Liver (tissue), 9 donors: ENCODE data around the gene OTOP3. TPM values are rescaled to one million over a fixed set of nuclear protein-coding genes. Genes with fewer than 3 reads are reported as not detected.

Experiments used
- DNase-seq: peaks from one replicate; pipeline ENCODE4 v3.0.0-alpha.2; 2017; ENCODE audit warnings: low spot score
- H3K27ac ChIP-seq, 2 donors: one replicate each; pipeline ENCODE4 v1.7.0; 2013; ENCODE audit warnings: inconsistent platforms in 2 of 2, low read length in 2 of 2, control low read depth in 1 of 2, low read depth in 1 of 2, mild to moderate bottlenecking in 1 of 2
- H3K27me3 ChIP-seq, 4 donors: one replicate each; pipeline versions ENCODE4 v1.6.1 to v1.7.0; 2013; ENCODE audit warnings: low read length in 3 of 4, inconsistent platforms in 1 of 4, mild to moderate bottlenecking in 1 of 4, moderate library complexity in 1 of 4; ENCODE audit not compliant: control insufficient read depth in 4 of 4, insufficient read depth in 4 of 4
- H3K36me3 ChIP-seq, 4 donors: one replicate each; pipeline versions ENCODE4 v1.6.1 to v1.7.0; 2013; ENCODE audit warnings: low read length in 3 of 4, mild to moderate bottlenecking in 3 of 4, low read depth in 1 of 4, moderate library complexity in 1 of 4; ENCODE audit not compliant: control insufficient read depth in 4 of 4, insufficient read depth in 3 of 4
- H3K4me1 ChIP-seq, 4 donors: one replicate each; pipeline versions ENCODE4 v1.6.1 to v1.7.0; 2013; ENCODE audit warnings: low read length in 3 of 4, mild to moderate bottlenecking in 3 of 4, moderate library complexity in 1 of 4; ENCODE audit not compliant: control insufficient read depth in 4 of 4, insufficient read depth in 4 of 4
- H3K4me3 ChIP-seq, 3 donors: one replicate each; pipeline versions ENCODE4 v1.6.1 to v1.7.0; 2013; ENCODE audit warnings: low read length in 3 of 3, control low read depth in 1 of 3, low read depth in 1 of 3, mild to moderate bottlenecking in 1 of 3
- H3K9ac ChIP-seq, 2 donors: one replicate each; pipeline ENCODE4 v1.7.0; 2013; ENCODE audit warnings: low read length in 2 of 2, mild to moderate bottlenecking in 2 of 2, moderate library complexity in 2 of 2, control low read depth in 1 of 2, low read depth in 1 of 2
- H3K9me3 ChIP-seq, 4 donors: one replicate each; pipeline versions ENCODE4 v1.6.1 to v1.7.0; 2013; ENCODE audit warnings: low read length in 3 of 4; ENCODE audit not compliant: control insufficient read depth in 4 of 4
- ATF3 ChIP-seq: IDR thresholded peaks from 2 replicates; pipeline ENCODE4 v1.6.1; 2016; ENCODE audit warnings: antibody characterized with exemption
- EGR1 ChIP-seq, 2 donors: IDR thresholded peaks; 2 replicates each; pipeline ENCODE4 v1.6.1; 2016 to 2018; ENCODE audit warnings: antibody characterized with exemption in 2 of 2, low read depth in 2 of 2
- GABPA ChIP-seq, 2 donors: IDR thresholded peaks in 1 of 2; conservative IDR thresholded peaks in 1 of 2; 2 replicates each; pipeline ENCODE4 v1.6.1; 2016; ENCODE audit warnings: antibody characterized with exemption in 2 of 2, mild to moderate bottlenecking in 1 of 2, moderate library complexity in 1 of 2
- HNF4G ChIP-seq: IDR thresholded peaks from 2 replicates; pipeline ENCODE4 v1.6.1; 2016; ENCODE audit warnings: antibody characterized with exemption
- JUND ChIP-seq, 2 donors: IDR thresholded peaks; 2 replicates each; pipeline ENCODE4 v1.6.1; 2016; ENCODE audit warnings: antibody characterized with exemption in 2 of 2
- REST ChIP-seq: IDR thresholded peaks from 2 replicates; pipeline ENCODE4 v1.6.1; 2016; ENCODE audit warnings: antibody characterized with exemption, mild to moderate bottlenecking
- RXRA ChIP-seq, 2 donors: IDR thresholded peaks; 2 replicates each; pipeline ENCODE4 v1.6.1; 2017 to 2018; ENCODE audit warnings: antibody characterized with exemption in 2 of 2, mild to moderate bottlenecking in 1 of 2
- SP1 ChIP-seq: IDR thresholded peaks from 2 replicates; pipeline ENCODE4 v1.6.1; 2018; ENCODE audit warnings: antibody characterized with exemption, mild to moderate bottlenecking
- YY1 ChIP-seq: IDR thresholded peaks from 2 replicates; pipeline ENCODE4 v1.6.1; 2016; ENCODE audit warnings: antibody characterized with exemption, mild to moderate bottlenecking
- ZBTB33 ChIP-seq: IDR thresholded peaks from 2 replicates; pipeline ENCODE4 v1.6.1; 2016; ENCODE audit warnings: antibody characterized with exemption
- WGBS: extraction: QIAGEN DNeasy Blood & Tissue Kit; methylation state at CpG from one replicate; pipeline ENCODE4 v1.1.7; 2013; 5-methylcytosine and 5-hydroxymethylcytosine counted together
- polyA plus RNA-seq, 2 donors: library from polyadenylated mRNA; stranded (reverse) in 1 of 2; unstranded in 1 of 2; fragments of 200-250 nt in 1 of 2; fragments of >200 nt in 1 of 2; fragmentation: Nextera tagmentation in 1 of 2; extraction: Ambion mirVana in 1 of 2; gene quantifications; one replicate each; pipeline versions ENCODE4 v1.2.1 to v1.2.3, GENCODE V29; 2013 to 2015
- total RNA-seq, 2 donors: library from RNA; depleted of rRNA; stranded (reverse); fragments of >200 nt; gene quantifications; one replicate each; pipeline ENCODE4 v1.2.3, GENCODE V29; 2014
- donor health status: healthy.
- donor health status: healthy.
- donor health status: healthy.
- donor health status: healthy.
- donor health status: healthy.

The OTOP3 gene
- total and polyA plus RNA-seq, 4 donors: not detected

- no peak for DNase-seq
These were observed 58.7 kb downstream of the OTOP3 start for GRCh38 chr17:74994440-74994839.

GRCh38 chr17:74995847-74996246, 60.1 kb downstream of the OTOP3 start:
- DNase-seq: no peak
- Histone ChIP-seq H3K4me3 (no peak overlapping the region), H3K27ac (no peak overlapping the region), H3K9me3 (no peaks in the 10 kb centered on the region), H3K4me1 (no peaks in the 10 kb centered on the region), H3K27me3 (no peaks in the 10 kb centered on the region), H3K36me3 (no peaks in the 10 kb centered on the region), H3K9ac (no peak overlapping the region)
- TF ChIP-seq REST (no peak), EGR1 (IDR thresholded peaks at IDR 0.05; ENCODE audit: low read depth in 2 of 2) (no peak), ZBTB33 (no peak)
- 73% methylated on average over 5 of the region's 5 CpGs for WGBS

More at GRCh38 chr17:74994440-74994839, 58.7 kb downstream of the OTOP3 start:
- TF ChIP-seq GABPA (IDR thresholded peaks at IDR 0.05 in 1 of 2, conservative IDR thresholded peaks at IDR 0.05 in 1 of 2): no peak
- 90% methylated on average over 7 of the region's 7 CpGs for WGBS
- Histone ChIP-seq H3K9ac (no peak overlapping the region), H3K27ac (no peak overlapping the region), H3K27me3 (no peaks in the 10 kb centered on the region), H3K4me3 (no peak overlapping the region), H3K36me3 (no peaks in the 10 kb centered on the region), H3K9me3 (no peaks in the 10 kb centered on the region), H3K4me1 (no peaks in the 10 kb centered on the region)

- H3K4me3 ChIP-seq: no peak overlapping the region
- H3K9ac ChIP-seq: no peak overlapping the region
- no peaks in the 10 kb centered on the region for H3K36me3 ChIP-seq
- TF ChIP-seq RXRA (IDR thresholded peaks at IDR 0.05) (no peak), SP1 (no peak), HNF4G (no peak), GABPA (IDR thresholded peaks at IDR 0.05 in 1 of 2, conservative IDR thresholded peaks at IDR 0.05 in 1 of 2) (no peak), YY1 (no peak), ATF3 (no peak), EGR1 (IDR thresholded peaks at IDR 0.05; ENCODE audit: low read depth in 2 of 2) (no peak), JUND (IDR thresholded peaks at IDR 0.05) (no peak), ZBTB33 (no peak)
- WGBS: 77% methylated on average over 6 of the region's 6 CpGs
- H3K27me3 ChIP-seq: no peaks in the 10 kb centered on the region
- DNase-seq: no peak
- no peak overlapping the region for H3K27ac ChIP-seq
- no peaks in the 10 kb centered on the region for H3K9me3 ChIP-seq
- no peaks in the 10 kb centered on the region for H3K4me1 ChIP-seq
These were observed 63.1 kb downstream of the OTOP3 start for GRCh38 chr17:74998783-74999182.
